Activated naive CD8-positive, alpha-beta T cell treated with anti-CD3 and anti-CD28 coated beads, Interleukin-2, amount 10 ng/mL, durations not matched to agents 7 days and 5 days (primary cell): ENCODE data around the gene LRRC8E. TPM values are rescaled to one million over a fixed set of nuclear protein-coding genes. Genes with fewer than 3 reads are reported as not detected.

Experiments used
- ATAC-seq: fragments of 150-1000 bp; cut with Tn5 transposase; one replicate; pipeline ENCODE4 v1.10.0; 2021; ENCODE audit warnings: low read depth, moderate library complexity
- POLR2A ChIA-PET: fragments of 350-600 bp; sonication (Branson Sonifier 250); formaldehyde crosslinking; loops from one replicate; lab custom pipeline; 2021; ENCODE audit warnings: antibody characterized with exemption; lab: Charles Lee
- DNase-seq: peaks from one replicate; pipeline ENCODE4 v3.0.0; 2021
- H3K27ac Mint-ChIP-seq: one replicate; pipeline ENCODE4 v1.8.0; 2022; ENCODE audit warnings: mild to moderate bottlenecking, mixed read lengths
- H3K27me3 Mint-ChIP-seq: one replicate; pipeline ENCODE4 v1.8.0; 2022; ENCODE audit warnings: mild to moderate bottlenecking, moderate library complexity, mixed read lengths
- H3K36me3 Mint-ChIP-seq: one replicate; pipeline ENCODE4 v1.8.0; 2021; ENCODE audit warnings: mild to moderate bottlenecking, mixed read lengths
- H3K4me1 Mint-ChIP-seq: one replicate; pipeline ENCODE4 v1.8.0; 2021; ENCODE audit warnings: mixed read lengths
- H3K4me3 Mint-ChIP-seq: one replicate; pipeline ENCODE4 v1.8.0; 2022; ENCODE audit warnings: mild to moderate bottlenecking, moderate library complexity, mixed read lengths
- H3K9me3 Mint-ChIP-seq: one replicate; pipeline ENCODE4 v1.8.0; 2021; ENCODE audit warnings: mixed read lengths
- total RNA-seq, 2 experiments: library from RNA; stranded (reverse); gene quantifications; one replicate each; pipeline ENCODE4 v1.2.3, GENCODE V29; 2021

The LRRC8E gene
- total RNA-seq, 2 experiments from 2014 or later, result not detected

- no peaks in the 10 kb centered on the region for H3K9me3 Mint-ChIP-seq
- no peak for DNase-seq
These were observed 54.7 kb downstream of the LRRC8E start for GRCh38 chr19:7942981-7943443.

GRCh38 chr19:7943444-7944176 is 55.3 kb downstream of the LRRC8E start, which contains the start of gene TIMM44:
TSS of gene TIMM44 (minus strand) at chr19:7943666. CDS start at chr19:7943651, 15 bp downstream.
- DNase-seq, result peak; percentile 97
- ATAC-seq, result peak; percentile 99
- H3K27me3 Mint-ChIP-seq, result no peaks in the 10 kb centered on the region
- H3K9me3 Mint-ChIP-seq, result no peaks in the 10 kb centered on the region
- H3K27ac Mint-ChIP-seq, result peak within 1 kb of the TSS; percentile 89
- POLR2A ChIA-PET, result interaction anchor here (0.6 to 2.5 kb wide), 15 partner anchors 8 to 378 kb away, joined by 3 to 19 read pairs (median 5); partner anchors contain the start of genes CERS4, ELAVL1, MAP2K7 and NDUFA7
- H3K4me1 Mint-ChIP-seq, result peaks cover 20% of the 10 kb centered on the region
- H3K36me3 Mint-ChIP-seq, result peaks cover 9% of the 10 kb centered on the region
- peak within 1 kb of the TSS; percentile 87 for H3K4me3 Mint-ChIP-seq

More at GRCh38 chr19:7942981-7943443, 54.7 kb downstream of the LRRC8E start:
- POLR2A ChIA-PET, result interaction anchor here (0.7 to 2.5 kb wide), 11 partner anchors 14 to 267 kb away, joined by 3 to 19 read pairs (median 5); partner anchors contain the start of genes CERS4, ELAVL1, MAP2K7 and SNAPC2
- Mint-ChIP-seq H3K4me1 (peaks cover 20% of the 10 kb centered on the region), H3K27ac (peak overlapping the region; percentile 89), H3K4me3 (peak overlapping the region; percentile 87), H3K27me3 (no peaks in the 10 kb centered on the region), H3K36me3 (peaks cover 9% of the 10 kb centered on the region)
- ATAC-seq, result peak; percentile 10

- peaks cover 17% of the 10 kb centered on the region for H3K4me1 Mint-ChIP-seq
- POLR2A ChIA-PET, result interaction anchor here (0.6 to 2.5 kb wide), 13 partner anchors 9 to 377 kb away, joined by 3 to 19 read pairs (median 5); partner anchors contain the start of genes CERS4, ELAVL1, MAP2K7 and NDUFA7
- peak; percentile 83 for DNase-seq
- peak; percentile 37 for ATAC-seq
- peak overlapping the region; percentile 87 for H3K4me3 Mint-ChIP-seq
- H3K9me3 Mint-ChIP-seq, result no peaks in the 10 kb centered on the region
- peaks cover 6% of the 10 kb centered on the region for H3K36me3 Mint-ChIP-seq
- H3K27me3 Mint-ChIP-seq, result no peaks in the 10 kb centered on the region
- H3K27ac Mint-ChIP-seq, result peak overlapping the region; percentile 89
These were observed 56.0 kb downstream of the LRRC8E start for GRCh38 chr19:7944177-7944761.

- no peaks in the 10 kb centered on the region for H3K36me3 Mint-ChIP-seq
- no peak for DNase-seq
- POLR2A ChIA-PET, result interaction anchor here (0.5 to 0.7 kb wide), 2 partner anchors 57 to 267 kb away, joined by 3 to 4 read pairs; partner anchors contain the start of gene TRAPPC5
- H3K4me1 Mint-ChIP-seq, result peaks cover 10% of the 10 kb centered on the region
- no peaks in the 10 kb centered on the region for H3K27me3 Mint-ChIP-seq
- no peaks in the 10 kb centered on the region for H3K9me3 Mint-ChIP-seq
- no peak overlapping the region for H3K27ac Mint-ChIP-seq
- ATAC-seq, result no peak
- H3K4me3 Mint-ChIP-seq, result no peak overlapping the region
These were observed 59.6 kb downstream of the LRRC8E start for GRCh38 chr19:7947939-7948338.

Other genes starting within 250 kb of the LRRC8E start
- gene RETN, start 219.5 kb upstream of the LRRC8E start, total RNA-seq, result 1 to 10 TPM; 4.4 to 4.8 TPM
- not detected for gene MCEMP1, start 211.4 kb upstream of the LRRC8E start, total RNA-seq
- gene TRAPPC5, start 207.7 kb upstream of the LRRC8E start, total RNA-seq, result 10 to 100 TPM; 74.4 to 79.8 TPM
- under 1 TPM; 0.19 to 0.26 TPM for gene FCER2, start 186.4 kb upstream of the LRRC8E start, total RNA-seq
- not detected for gene CLEC4G, start 156.4 kb upstream of the LRRC8E start, total RNA-seq
- gene CD209, start 141.0 kb upstream of the LRRC8E start, total RNA-seq, result under 1 TPM; 0.19 to 0.62 TPM
- gene CLEC4M, start 125.3 kb upstream of the LRRC8E start, total RNA-seq, result not detected
- 10 to 100 TPM in 1 of 2 experiments, 1 to 10 TPM in 1; 9.6 to 10.4 TPM for gene EVI5L, start 58.3 kb upstream of the LRRC8E start, total RNA-seq
- gene PRR36, start 14.1 kb upstream of the LRRC8E start, total RNA-seq, result under 1 TPM; 0.40 to 0.78 TPM
- gene MAP2K7, start 15.4 kb downstream of the LRRC8E start, total RNA-seq, result 10 to 100 TPM; 46.8 to 46.9 TPM
- 1 to 10 TPM; 2.2 to 3.6 TPM for gene TGFBR3L, start 26.3 kb downstream of the LRRC8E start, total RNA-seq
- 10 to 100 TPM; 18.3 to 20.7 TPM for gene SNAPC2, start 31.8 kb downstream of the LRRC8E start, total RNA-seq
- not detected for gene CTXN1, start 37.6 kb downstream of the LRRC8E start, total RNA-seq
- gene TIMM44, start 55.2 kb downstream of the LRRC8E start, total RNA-seq, result 10 to 100 TPM; 66.6 to 67.8 TPM
- 10 to 100 TPM; 90.9 to 91.5 TPM for gene ELAVL1, start 117.1 kb downstream of the LRRC8E start, total RNA-seq
- 10 to 100 TPM; 15.9 to 19.0 TPM for gene CCL25, start 164.2 kb downstream of the LRRC8E start, total RNA-seq